H1 (cell line): ENCODE measurements around the gene C1QTNF4. TPM values are rescaled to one million over a fixed set of nuclear protein-coding genes. Genes with fewer than 3 reads are reported as not detected.

Experiments used
- CTCF ChIA-PET: fragments of 300-600 bp; sonication (Branson Sonifier 250); formaldehyde crosslinking; loops from one replicate; lab custom pipeline; 2021; ENCODE audit not compliant: partially characterized antibody; lab: Charles Lee
- POLR2A ChIA-PET: fragments of 300-600 bp; sonication (Branson Sonifier 250); formaldehyde crosslinking; loops from one replicate; lab custom pipeline; 2021; ENCODE audit warnings: inconsistent platforms; ENCODE audit not compliant: partially characterized antibody; lab: Charles Lee
- DNase-seq, 2 experiments: peaks; one replicate each; pipeline versions ENCODE4 v3.0.0 to v3.0.0-alpha.2; 2010 to 2022; ENCODE audit warnings: low spot score in 2 of 2, low read depth in 1 of 2, mixed read lengths in 1 of 2
- FAIRE-seq: peaks from 2 replicates; lab custom pipeline; 2011; peaks lifted over from hg19 to GRCh38; lab: Jason Lieb, UNC
- H2AFZ ChIP-seq: 2 replicates; pipeline ENCODE4 v1.8.1; 2012; ENCODE audit warnings: low read length, inconsistent platforms
- H2AK5ac ChIP-seq: 2 replicates; pipeline ENCODE4 v1.6.1; 2013; ENCODE audit warnings: low read depth, low read length
- H2BK120ac ChIP-seq: replicated peaks from 2 replicates; pipeline ENCODE3; 2013; ENCODE audit warnings: low read depth, low read length, inconsistent platforms
- H2BK12ac ChIP-seq: 2 replicates; pipeline ENCODE4 v1.6.1; 2013; ENCODE audit warnings: low read depth, low read length
- H2BK15ac ChIP-seq: 2 replicates; pipeline ENCODE4 v1.6.1; 2013; ENCODE audit warnings: low read length
- H2BK20ac ChIP-seq: 2 replicates; pipeline ENCODE4 v1.6.1; 2013; ENCODE audit warnings: low read length
- H2BK5ac ChIP-seq: 2 replicates; pipeline ENCODE4 v1.6.1; 2013; ENCODE audit warnings: low read depth, low read length
- H3K14ac ChIP-seq: 2 replicates; pipeline ENCODE4 v1.6.1; 2013; ENCODE audit warnings: inconsistent platforms; ENCODE audit not compliant: insufficient read length
- H3K18ac ChIP-seq: 2 replicates; pipeline ENCODE4 v1.6.1; 2013; ENCODE audit warnings: low read length; ENCODE audit errors: extremely low read depth
- H3K23ac ChIP-seq: 2 replicates; pipeline ENCODE4 v1.6.1; 2013; ENCODE audit warnings: inconsistent platforms; ENCODE audit not compliant: insufficient read length
- H3K23me2 ChIP-seq: 2 replicates; pipeline ENCODE4 v1.6.1; 2013; ENCODE audit warnings: low read depth, low read length
- H3K27ac ChIP-seq: 2 replicates; pipeline ENCODE4 v1.6.1; 2011; ENCODE audit warnings: low read depth, low read length, inconsistent platforms
- H3K27me3 ChIP-seq, 4 experiments: replicated peaks in 1 of 4; 1 replicate in 1 of 4; 2 replicates in 3 of 4; pipeline versions ENCODE4 v1.6.1 to v1.8.1; 2011 to 2013; ENCODE audit warnings: low read length in 3 of 4, mild to moderate bottlenecking in 3 of 4, inconsistent platforms in 2 of 4, mixed read lengths in 2 of 4, moderate library complexity in 1 of 4; ENCODE audit not compliant: control insufficient read depth in 3 of 4, insufficient read depth in 3 of 4; ENCODE audit errors: extremely low read depth in 1 of 4
- H3K36me3 ChIP-seq, 4 experiments: 2 replicates each; pipeline versions ENCODE4 v1.6.1 to v1.8.1; 2011 to 2013; ENCODE audit warnings: mild to moderate bottlenecking in 4 of 4, low read length in 3 of 4, moderate library complexity in 2 of 4, control low read depth in 1 of 4, inconsistent platforms in 1 of 4; ENCODE audit not compliant: insufficient read depth in 4 of 4, control insufficient read depth in 2 of 4
- H3K4ac ChIP-seq: replicated peaks from 2 replicates; pipeline ENCODE3; 2013; ENCODE audit warnings: low read length, low read depth, mixed read lengths, inconsistent platforms; ENCODE audit not compliant: insufficient read length
- H3K4me1 ChIP-seq, 4 experiments: replicated peaks in 1 of 4; 1 replicate in 1 of 4; 2 replicates in 3 of 4; pipeline versions ENCODE4 v1.6.1 to v1.8.1; 2011 to 2013; ENCODE audit warnings: low read length in 3 of 4, inconsistent platforms in 2 of 4, mixed read lengths in 1 of 4; ENCODE audit not compliant: insufficient read depth in 4 of 4, control insufficient read depth in 3 of 4
- H3K4me2 ChIP-seq, 2 experiments: 2 replicates each; pipeline versions ENCODE4 v1.6.1 to v1.8.1; 2011 to 2013; ENCODE audit warnings: low read depth in 2 of 2, low read length in 2 of 2, control low read depth in 1 of 2, inconsistent platforms in 1 of 2, mild to moderate bottlenecking in 1 of 2; ENCODE audit not compliant: insufficient read depth in 1 of 2
- H3K4me3 ChIP-seq, 4 experiments: fragments of 200-600, 300-600 bp in 1 of 4; sonication (generic), shearing (Covaris generic), sonication (Bioruptor Twin) in 1 of 4; 2 replicates each; pipeline versions ENCODE4 v1.5.1 to v1.8.1; 2011 to 2016; ENCODE audit warnings: low read length in 4 of 4, low read depth in 3 of 4, control low read depth in 2 of 4, inconsistent platforms in 2 of 4, mild to moderate bottlenecking in 2 of 4, mixed read lengths in 1 of 4, moderate library complexity in 1 of 4; ENCODE audit not compliant: insufficient read depth in 2 of 4; ENCODE audit errors: extremely low read depth in 1 of 4
- H3K56ac ChIP-seq: replicated peaks from 2 replicates; pipeline ENCODE3; 2013; ENCODE audit warnings: low read depth, mild to moderate bottlenecking, mixed read lengths, low read length, inconsistent platforms; ENCODE audit not compliant: insufficient read length
- H3K79me1 ChIP-seq: 2 replicates; pipeline ENCODE4 v1.6.1; 2013; ENCODE audit warnings: low read depth, low read length, control low read depth
- H3K79me2 ChIP-seq, 2 experiments: 2 replicates each; pipeline versions ENCODE4 v1.6.1 to v1.8.1; 2012 to 2013; ENCODE audit warnings: low read length in 2 of 2, mild to moderate bottlenecking in 2 of 2, inconsistent platforms in 1 of 2; ENCODE audit not compliant: insufficient read depth in 2 of 2, control insufficient read depth in 1 of 2
- H3K9ac ChIP-seq, 4 experiments: replicated peaks in 1 of 4; 1 replicate in 1 of 4; 2 replicates in 3 of 4; pipeline versions ENCODE4 v1.6.1 to v1.8.1; 2011 to 2013; ENCODE audit warnings: low read depth in 3 of 4, low read length in 3 of 4, control low read depth in 2 of 4, mild to moderate bottlenecking in 2 of 4, moderate library complexity in 2 of 4, inconsistent platforms in 1 of 4; ENCODE audit errors: extremely low read depth in 1 of 4
- H3K9me3 ChIP-seq, 2 experiments: 2 replicates each; pipeline versions ENCODE4 v1.6.1 to v1.8.1; 2012 to 2013; ENCODE audit warnings: mild to moderate bottlenecking in 2 of 2, moderate library complexity in 2 of 2, control low read depth in 1 of 2, inconsistent platforms in 1 of 2, low read depth in 1 of 2, low read length in 1 of 2, mixed read lengths in 1 of 2; ENCODE audit not compliant: insufficient read depth in 2 of 2
- H4K20me1 ChIP-seq, 2 experiments: replicated peaks in 1 of 2; 2 replicates each; pipeline versions ENCODE3 to v1.8.1; 2011 to 2013; ENCODE audit warnings: inconsistent platforms in 2 of 2, low read length in 2 of 2, mild to moderate bottlenecking in 1 of 2; ENCODE audit not compliant: insufficient read depth in 2 of 2, control insufficient read depth in 1 of 2
- H4K5ac ChIP-seq: 2 replicates; pipeline ENCODE4 v1.6.1; 2013; ENCODE audit warnings: low read length, low read depth, mixed read lengths, inconsistent platforms; ENCODE audit not compliant: insufficient read length
- H4K8ac ChIP-seq: 2 replicates; pipeline ENCODE4 v1.8.0; 2013; ENCODE audit warnings: mild to moderate bottlenecking, moderate library complexity, low read length, inconsistent platforms; ENCODE audit not compliant: insufficient read depth; ENCODE audit errors: extremely low read depth
- H4K91ac ChIP-seq: replicated peaks from 2 replicates; pipeline ENCODE3; 2013; ENCODE audit warnings: low read length, mixed read lengths, inconsistent platforms; ENCODE audit not compliant: insufficient read length
- ASH2L ChIP-seq: fragments of 200-600, 300-600 bp; sonication (generic); IDR thresholded peaks from one replicate; pipeline ENCODE4 v1.7.1; 2017; ENCODE audit warnings: low read length
- WGBS, 2 experiments: shearing (Covaris generic) in 1 of 2; methylation state at CpG; one replicate each; pipeline versions ENCODE4 v1.1.6 to v1.1.7; 2013 to 2015; ENCODE audit warnings: low lambda C conversion rate in 2 of 2, mixed read lengths in 2 of 2, inconsistent platforms in 1 of 2, low coverage in 1 of 2, missing lambda C conversion rate in 1 of 2; ENCODE audit not compliant: insufficient replicate concordance in 2 of 2, insufficient coverage in 1 of 2, insufficient read length in 1 of 2; ENCODE audit errors: extremely low coverage in 1 of 2, missing lambda C conversion rate in 1 of 2; 5-methylcytosine and 5-hydroxymethylcytosine counted together
- polyA plus RNA-seq, 7 experiments: library from polyadenylated mRNA; depleted of rRNA in 3 of 7; stranded (reverse) in 5 of 7; unstranded in 2 of 7; fragments of >200 nt in 5 of 7; fragments of 200-250 nt in 2 of 7; gene quantifications; 1 replicate in 5 of 7; 2 replicates in 1 of 7; 4 replicates in 1 of 7; pipeline versions ENCODE4 v1.2.1 to v1.2.3, GENCODE V29; 2011 to 2013; ENCODE audit warnings: missing spikeins in 2 of 7, mixed read lengths in 2 of 7
- total RNA-seq: library from RNA; stranded (reverse); fragmentation: NEBNext Ultra II Directional; extraction: Animal tissue kit (Norgen Biotek cat#: 25700); gene quantifications from 2 replicates; pipeline ENCODE4 v1.2.1, GENCODE V29; 2021

C1QTNF4 gene
- total and polyA plus RNA-seq, 2 of the 8 experiments (the other 6 are each of a cell fraction or from before 2014, with no cell fraction given) = 3.9 to 6.0 TPM

- no peak overlapping the region for H2BK20ac ChIP-seq
- no peak overlapping the region for H3K9ac ChIP-seq
- no peaks in the 10 kb centered on the region; the same call in 1 of the 2 replicates for H3K23me2 ChIP-seq
- H3K9me3 ChIP-seq = no peaks in the 10 kb centered on the region
- H2AK5ac ChIP-seq = no peak overlapping the region
- no peak overlapping the region; the same call in 1 of the 2 replicates for H2BK5ac ChIP-seq
- no peak for FAIRE-seq
- H3K4me1 ChIP-seq = no peaks in the 10 kb centered on the region; a peak in 1 of 7 replicates
- no peak overlapping the region for H4K5ac ChIP-seq
- peaks cover 13 to 21% (median 19%) of the 10 kb centered on the region in 4 experiments; a peak in 7 of 8 replicates for H3K36me3 ChIP-seq
- peaks cover 2 to 3% of the 10 kb centered on the region in 2 experiments for H4K20me1 ChIP-seq
- H3K79me2 ChIP-seq = no peaks in the 10 kb centered on the region
- H2BK12ac ChIP-seq = no peak overlapping the region
- H3K56ac ChIP-seq = no peak overlapping the region
- H2BK120ac ChIP-seq = no peak overlapping the region
- no peak overlapping the region for H4K91ac ChIP-seq
- ChIA-PET POLR2A (interaction anchor here (0.6 to 2.7 kb wide), 5 partner anchors 8 to 312 kb away, joined by 3 to 14 read pairs (median 5); partner anchors contain the start of gene C1QTNF4), CTCF (interaction anchor here (1.6 to 1.9 kb wide), 2 partner anchors 9 to 11 kb away, joined by 3 to 5 read pairs; partner anchors contain the start of genes KBTBD4 and NDUFS3)
- H3K79me1 ChIP-seq = no peaks in the 10 kb centered on the region
- H3K14ac ChIP-seq = no peak overlapping the region
- H3K18ac ChIP-seq = no peak overlapping the region
- DNase-seq = no peak
- H3K4ac ChIP-seq = no peak overlapping the region
- no peak overlapping the region for H3K27ac ChIP-seq
- H2BK15ac ChIP-seq = no peak overlapping the region
- H2AFZ ChIP-seq = no peak overlapping the region
- H3K27me3 ChIP-seq = no peaks in the 10 kb centered on the region; a peak in 2 of 7 replicates
- H3K4me2 ChIP-seq = no peak overlapping the region
- no peak overlapping the region for H3K4me3 ChIP-seq
- WGBS, 2 experiments = 90% methylated on average over 3 of the region's 6 CpGs; no CpG with 5 or more reads in 1 of the 2 experiments
- no peak for TF ChIP-seq ASH2L
- no peak overlapping the region for H4K8ac ChIP-seq
- H3K23ac ChIP-seq = no peak overlapping the region
Measured at GRCh38 chr11:47587039-47587716, 7.0 kb downstream of the C1QTNF4 start.
